MV-4-11 (cell line): ENCODE data around the gene B4GALNT1.
"Not testable (repeated sequence)": the region's sequence is repeated elsewhere in the genome, so short reads cannot be mapped to it uniquely, and the experiment has no call there.

Source experiments
- DNase-seq: peaks from one replicate; lab custom pipeline; 2025; lab: John Stamatoyannopoulos, UW

The B4GALNT1 gene

DNA sequence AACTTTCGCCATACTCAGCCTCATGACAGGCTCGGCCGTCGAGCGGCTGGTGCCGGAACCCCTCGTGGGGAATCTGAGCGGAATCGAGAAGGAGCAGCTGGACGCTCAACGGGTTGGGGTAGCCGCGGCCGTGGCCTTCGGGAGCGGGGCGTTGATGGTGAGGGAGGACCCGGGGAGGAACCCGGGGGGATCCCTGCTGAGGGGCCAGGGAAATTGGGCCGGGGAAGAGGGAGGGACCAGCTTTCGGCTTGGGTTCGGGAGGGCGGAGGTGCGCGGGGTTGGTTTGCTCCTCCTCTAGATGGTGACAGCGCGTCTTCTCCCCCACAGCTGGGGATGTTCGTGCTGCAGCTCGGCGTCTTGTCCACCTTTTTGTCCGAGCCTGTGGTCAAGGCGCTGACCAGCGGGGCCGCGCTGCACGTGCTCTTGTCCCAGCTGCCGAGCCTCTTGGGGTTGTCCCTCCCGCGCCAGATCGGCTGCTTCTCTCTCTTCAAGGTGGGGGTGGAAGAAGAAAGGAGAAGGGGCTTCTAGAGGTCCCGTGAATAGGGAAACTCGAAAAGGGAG is 12.0 kb downstream of the B4GALNT1 start:
- no peak for DNase-seq

DNA sequence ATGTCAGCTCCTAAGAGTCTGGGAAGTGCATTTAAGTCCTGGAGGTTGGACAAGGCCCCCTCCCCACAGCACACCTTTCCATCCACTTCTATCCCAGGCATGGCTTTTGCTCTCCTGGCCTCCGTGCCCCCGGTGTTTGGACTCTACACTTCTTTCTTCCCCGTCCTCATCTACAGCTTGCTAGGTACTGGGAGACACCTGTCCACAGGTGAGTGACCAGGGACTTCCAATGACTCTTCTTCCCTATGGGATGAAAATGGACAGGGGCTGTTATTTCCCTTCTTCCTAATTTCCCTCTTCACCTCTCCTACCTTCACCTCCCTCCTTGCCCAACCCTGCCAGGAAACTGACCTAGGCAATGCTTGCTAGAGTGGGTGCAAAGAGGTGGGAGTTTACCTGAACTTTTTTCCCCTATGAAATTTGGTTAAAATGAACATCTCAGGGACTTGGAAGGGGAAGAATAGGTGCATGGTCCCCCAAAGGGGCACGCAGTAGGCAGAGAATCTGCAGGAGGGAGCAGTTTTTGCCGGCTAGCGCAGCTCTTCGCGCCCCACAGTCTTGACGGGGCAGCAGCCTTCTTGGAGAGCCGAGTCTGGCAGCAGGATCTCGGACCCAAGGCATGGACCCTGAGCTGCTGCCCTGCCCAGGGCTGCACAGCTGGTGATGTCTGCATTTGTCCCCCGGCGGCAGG is 12.6 kb downstream of the B4GALNT1 start:
- no peak for DNase-seq

DNA sequence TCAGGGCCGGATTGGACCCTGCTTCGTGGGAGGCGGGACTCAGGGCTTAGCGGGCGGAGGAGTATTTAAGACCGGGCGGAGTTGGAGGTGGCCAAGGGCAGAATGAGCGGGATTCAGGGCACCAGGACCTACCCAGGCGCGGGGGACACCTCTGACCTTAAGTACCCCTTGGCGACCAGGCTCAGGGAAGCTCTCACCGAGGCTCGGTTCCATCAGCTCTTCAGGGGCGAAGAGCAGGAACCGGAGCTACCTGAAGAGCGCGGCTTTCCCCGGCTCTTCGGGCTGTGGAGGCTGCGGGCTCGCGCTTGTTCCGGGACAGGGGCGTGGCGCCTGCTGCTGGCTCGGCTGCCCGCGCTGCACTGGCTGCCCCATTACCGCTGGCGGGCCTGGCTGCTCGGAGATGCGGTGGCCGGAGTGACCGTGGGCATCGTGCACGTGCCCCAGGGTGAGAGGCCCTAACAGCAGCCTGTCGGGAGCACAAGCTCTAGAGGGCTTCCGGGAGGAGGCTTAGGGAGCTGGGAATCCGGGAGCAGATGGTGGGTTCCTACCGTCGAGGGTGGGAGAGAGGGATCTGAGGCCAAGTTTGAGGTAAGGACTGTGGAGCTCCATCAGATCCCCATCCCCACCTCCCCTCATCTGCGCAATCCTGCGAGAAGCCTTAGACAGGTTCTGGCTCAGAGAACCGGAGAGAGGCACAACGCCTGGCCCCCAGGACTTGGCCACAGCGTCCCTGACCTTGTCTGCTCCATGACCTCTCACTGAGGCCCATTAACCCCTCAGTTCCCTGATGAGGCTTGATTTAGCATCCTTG is 13.4 kb downstream of the B4GALNT1 start:
- no peak for DNase-seq

DNA sequence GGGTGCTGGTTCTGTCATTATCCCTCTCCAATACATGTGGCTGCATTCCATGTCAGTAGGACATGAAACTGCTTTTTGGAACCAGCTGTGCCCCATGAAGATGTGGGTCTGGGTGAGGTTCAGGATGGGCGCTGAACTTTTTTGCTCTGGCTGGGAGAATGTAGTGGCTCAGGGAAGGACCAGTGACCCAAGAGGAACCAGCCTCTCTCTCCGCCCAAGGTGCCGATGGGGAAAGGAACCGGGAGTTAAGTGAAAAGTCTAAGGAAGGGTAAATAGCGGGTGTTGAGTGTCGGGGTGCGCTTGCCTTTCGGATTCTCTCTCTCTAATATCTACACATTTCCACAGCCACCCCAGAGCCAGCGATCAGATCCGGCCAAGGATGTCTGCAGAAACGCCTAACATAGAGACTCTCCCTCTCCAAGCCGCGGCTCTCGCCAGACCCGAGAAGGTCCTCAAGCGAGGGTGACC is 14.0 kb downstream of the B4GALNT1 start:
- DNase-seq = no peak

DNA sequence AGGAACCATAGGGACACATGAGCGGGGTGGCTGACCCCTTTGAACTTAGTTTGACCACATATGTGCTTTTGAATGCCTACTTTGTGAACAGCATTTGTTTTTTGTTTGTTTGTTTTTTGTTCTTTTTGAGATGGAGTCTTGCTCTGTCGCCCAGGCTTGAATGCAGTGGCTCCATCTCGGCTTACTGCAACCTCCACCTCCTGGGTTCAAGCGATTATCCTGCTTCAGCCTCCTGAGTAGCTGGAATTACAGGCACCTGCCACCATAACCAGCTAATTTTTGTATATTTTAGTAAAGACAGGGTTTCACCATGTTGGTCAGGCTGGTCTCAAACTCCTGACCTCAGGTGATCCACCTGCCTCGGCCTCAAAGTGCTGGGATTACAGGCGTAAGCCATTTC is 14.6 kb downstream of the B4GALNT1 start:
- not testable (repeated sequence) for DNase-seq

DNA sequence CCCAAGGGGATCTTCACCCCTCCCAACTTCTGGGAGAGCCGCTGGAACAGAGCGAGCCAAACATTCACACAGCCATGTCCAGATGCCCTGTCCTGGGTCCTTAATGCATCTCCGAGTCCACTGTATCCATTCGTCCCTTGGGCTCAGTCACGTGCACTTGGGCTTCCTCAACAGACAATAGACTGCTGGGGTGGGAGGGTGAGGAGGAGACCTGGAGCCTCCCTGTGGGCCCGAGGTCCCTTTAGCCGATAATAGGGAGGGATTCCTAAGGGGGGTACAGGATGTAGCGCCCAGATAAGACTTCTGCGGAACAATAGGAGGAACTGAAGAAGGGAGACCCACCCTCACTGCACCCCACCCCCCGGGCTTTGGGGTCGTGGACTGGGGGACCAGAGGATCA is 15.1 kb downstream of the B4GALNT1 start:
- no peak for DNase-seq

DNA sequence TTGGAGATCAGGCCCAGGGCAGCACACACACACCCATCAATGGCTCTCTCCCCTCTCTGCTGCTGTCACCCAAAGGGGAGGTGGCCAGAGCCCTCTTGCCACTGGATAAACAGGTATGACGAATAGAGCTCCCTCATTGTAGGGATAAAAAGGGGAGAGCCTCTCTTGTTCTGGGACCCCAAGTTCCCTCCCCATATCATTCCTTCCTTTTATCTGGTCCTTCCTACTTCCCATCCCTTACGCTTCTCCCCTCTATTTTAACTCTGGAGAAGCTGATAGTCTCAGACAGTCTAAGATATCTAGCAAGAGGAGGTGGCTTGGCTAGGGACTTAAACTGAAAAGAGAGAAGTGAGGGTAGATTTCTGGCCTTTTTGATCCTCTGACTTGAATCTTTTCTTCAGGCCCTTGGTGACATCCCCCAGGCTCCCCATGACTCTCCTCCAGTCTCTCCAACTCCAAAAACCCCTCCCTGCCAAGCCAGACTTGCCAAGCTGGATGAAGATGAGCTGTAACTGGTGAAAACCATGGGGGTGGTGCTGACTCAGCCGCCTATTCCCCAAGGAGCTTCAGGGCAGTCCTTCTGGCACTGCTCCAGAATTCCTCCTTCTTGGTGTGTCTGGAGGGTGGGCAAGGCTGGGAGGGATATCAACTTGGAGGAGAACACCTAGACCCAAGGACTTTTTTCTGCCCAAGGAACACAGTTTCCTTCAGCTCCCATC is 16.5 kb downstream of the B4GALNT1 start:
- no peak for DNase-seq

DNA sequence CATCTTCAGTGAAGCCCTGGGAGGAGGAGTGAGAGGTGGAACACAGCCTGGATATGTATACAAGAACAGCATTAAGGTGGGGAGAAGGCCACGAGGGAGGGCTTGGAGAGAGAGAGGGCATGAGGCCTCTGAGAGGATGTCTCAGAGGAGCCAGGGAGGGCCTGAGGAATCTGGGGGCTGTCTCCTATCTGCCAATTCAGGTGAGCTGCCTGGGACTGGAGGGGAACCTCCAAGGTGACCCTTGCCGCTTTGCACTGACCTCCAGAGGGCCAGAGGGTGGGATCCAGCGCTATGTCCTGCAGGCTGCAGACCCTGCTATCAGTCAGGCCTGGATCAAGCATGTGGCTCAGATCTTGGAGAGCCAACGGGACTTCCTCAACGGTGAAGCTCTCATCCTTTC is 17.4 kb downstream of the B4GALNT1 start:
- DNase-seq = no peak

DNA sequence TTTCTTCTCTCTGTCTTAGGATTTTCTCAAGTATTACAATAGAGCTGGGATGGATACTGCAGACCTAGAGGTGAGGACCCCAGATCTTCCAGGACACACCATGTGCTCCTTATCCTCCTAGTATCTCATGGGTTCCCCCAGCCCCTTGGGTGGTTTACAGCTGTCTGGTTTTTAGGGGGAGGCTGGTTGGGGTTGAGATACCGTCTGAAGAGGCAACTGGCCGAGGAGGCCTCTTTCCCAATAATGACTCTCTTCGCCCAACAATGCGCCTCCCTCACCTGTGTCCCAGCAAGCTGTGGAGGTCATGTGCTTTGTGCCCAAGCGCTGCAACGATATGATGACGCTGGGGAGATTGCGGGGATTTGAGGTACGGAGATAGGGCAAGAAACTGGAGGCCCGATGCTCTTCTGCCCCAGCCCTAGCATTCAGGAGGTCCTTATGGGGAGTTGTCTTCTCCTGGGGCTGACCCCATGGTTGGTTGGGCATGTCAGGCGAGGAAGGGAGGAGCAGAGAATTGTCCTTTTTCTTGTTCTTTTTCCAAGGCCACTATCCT is 18.0 kb downstream of the B4GALNT1 start:
- DNase-seq = no peak

DNA sequence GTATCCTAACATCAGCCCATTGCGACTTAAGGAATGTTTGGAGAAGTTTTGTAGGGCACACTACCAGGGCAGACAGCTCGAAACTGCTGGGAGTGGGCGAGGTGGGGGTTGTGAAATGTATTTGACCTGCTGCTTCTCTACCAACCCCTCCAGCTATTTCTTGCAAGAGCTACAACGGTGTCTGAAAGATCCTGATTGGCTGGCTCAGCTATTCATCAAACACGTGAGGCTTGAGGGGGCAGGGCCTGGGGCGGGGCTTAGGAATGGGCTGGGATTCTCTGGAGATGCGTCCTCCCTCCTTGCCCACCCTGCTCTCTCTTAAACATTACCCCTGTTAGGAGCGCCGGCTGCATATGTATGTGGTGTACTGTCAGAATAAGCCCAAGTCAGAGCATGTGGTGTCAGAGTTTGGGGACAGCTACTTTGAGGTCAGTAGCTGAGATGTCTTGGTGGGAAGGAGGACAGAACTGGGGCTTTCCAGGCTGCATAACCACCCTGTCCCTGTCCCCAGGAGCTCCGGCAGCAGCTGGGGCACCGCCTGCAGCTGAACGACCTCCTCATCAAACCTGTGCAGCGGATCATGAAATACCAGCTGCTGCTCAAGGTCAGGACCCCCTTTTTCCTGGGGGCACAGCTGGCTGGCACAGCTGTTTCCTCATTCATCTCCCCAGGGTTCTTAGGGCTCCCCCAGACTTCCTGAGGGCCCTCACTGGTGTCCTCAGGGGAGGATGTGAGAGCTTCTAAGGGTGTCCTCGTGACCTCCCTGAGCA is 18.6 kb downstream of the B4GALNT1 start:
- DNase-seq = no peak

DNA sequence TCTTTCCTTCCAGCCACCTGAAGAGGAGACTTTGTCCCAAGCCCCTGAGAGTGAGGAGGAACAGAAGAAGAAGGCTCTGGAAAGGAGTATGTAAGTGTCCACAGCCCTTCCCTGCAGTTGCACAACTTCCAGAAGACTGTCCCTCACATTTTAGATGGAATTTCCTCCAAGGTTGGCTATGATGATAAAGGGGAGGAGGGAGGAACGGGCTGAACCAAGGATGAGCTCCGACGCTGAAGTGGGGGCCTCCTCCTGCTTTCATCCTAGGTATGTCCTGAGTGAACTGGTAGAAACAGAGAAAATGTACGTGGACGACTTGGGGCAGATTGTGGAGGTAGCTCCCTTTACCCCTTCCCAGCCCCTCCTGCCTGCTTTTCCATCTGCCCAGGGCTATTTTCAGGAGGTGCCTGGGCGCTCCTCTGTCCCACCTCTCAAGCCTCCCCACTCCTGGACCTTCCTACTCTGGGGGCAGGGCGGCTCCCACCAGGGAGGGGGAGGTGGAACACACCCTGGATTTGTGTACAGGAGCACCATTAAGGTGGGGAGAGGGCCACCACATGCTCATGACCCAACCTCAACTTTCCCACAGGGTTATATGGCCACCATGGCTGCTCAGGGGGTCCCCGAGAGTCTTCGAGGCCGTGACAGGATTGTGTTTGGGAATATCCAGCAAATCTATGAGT is 19.4 kb downstream of the B4GALNT1 start:
- DNase-seq = no peak

DNA sequence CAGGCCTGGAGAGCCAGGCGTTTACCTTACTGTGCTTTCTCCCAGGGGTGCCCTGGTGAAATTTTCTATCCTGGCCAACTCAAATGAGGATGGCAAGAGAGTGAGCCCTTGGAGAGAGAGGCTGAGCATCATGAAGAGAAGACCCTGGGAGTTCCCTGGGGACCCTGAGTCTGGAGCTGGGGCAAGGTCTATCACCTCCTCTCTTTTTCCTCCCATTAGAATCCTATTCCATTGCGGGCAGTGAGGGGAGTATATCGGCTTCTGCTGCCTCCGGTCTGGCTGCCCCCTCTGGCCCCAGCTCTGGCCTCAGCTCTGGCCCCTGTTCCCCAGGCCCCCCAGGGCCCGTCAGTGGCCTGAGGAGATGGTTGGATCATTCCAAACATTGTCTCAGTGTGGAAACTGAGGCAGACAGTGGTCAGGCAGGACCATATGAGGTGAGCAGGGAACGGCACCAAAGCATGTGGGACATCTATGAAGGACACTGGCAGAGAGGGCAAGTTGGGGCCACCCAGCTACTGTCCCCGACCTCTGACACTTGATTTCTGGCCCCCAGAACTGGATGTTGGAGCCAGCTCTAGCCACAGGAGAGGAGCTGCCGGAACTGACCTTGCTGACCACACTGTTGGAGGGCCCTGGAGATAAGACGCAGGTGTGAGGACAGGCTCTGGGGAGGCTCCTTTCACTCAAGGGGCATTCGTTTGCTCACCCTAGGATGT is 20.1 kb downstream of the B4GALNT1 start:
- no peak for DNase-seq

DNA sequence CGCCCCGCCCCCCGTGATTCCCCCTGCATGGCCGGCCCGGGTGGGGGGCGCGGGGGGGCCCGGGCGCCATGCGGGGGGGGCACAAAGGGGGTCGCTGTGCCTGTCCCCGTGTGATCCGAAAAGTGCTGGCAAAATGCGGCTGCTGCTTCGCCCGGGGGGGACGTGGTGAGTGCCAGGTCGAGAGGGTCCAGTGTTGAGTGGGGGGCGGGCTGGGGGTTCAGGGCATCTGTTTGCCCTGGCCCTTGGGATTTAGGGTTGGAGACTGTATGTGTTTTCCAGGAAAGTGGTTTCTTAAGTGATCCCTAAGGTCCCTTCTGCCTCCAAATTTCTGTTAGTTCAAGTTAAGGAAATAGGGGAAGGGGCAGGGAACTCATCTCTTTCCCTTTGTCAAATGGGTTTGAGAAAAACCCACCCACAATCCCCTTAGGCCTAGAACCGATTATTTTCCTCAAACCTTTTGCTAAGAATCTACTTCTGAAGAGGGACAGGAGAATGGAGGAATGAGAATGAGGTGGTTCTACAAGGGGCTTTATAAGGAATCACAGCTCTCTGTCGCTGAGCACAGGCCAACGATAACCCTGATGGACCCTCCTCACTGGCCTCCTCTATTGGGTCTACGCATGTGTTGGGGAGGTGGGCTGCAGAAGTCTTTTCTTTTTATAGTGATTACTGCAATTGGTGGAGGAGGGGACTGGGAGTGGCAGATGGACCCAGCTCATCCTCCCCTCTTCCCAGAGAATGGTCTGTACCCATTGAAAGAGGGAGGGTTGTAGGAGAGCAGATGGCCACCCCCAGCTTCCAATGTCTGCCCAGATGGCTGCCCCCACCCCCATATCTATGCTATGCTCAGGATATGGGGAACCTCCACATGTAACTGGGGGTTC is 20.9 kb downstream of the B4GALNT1 start:
- DNase-seq = no peak

DNA sequence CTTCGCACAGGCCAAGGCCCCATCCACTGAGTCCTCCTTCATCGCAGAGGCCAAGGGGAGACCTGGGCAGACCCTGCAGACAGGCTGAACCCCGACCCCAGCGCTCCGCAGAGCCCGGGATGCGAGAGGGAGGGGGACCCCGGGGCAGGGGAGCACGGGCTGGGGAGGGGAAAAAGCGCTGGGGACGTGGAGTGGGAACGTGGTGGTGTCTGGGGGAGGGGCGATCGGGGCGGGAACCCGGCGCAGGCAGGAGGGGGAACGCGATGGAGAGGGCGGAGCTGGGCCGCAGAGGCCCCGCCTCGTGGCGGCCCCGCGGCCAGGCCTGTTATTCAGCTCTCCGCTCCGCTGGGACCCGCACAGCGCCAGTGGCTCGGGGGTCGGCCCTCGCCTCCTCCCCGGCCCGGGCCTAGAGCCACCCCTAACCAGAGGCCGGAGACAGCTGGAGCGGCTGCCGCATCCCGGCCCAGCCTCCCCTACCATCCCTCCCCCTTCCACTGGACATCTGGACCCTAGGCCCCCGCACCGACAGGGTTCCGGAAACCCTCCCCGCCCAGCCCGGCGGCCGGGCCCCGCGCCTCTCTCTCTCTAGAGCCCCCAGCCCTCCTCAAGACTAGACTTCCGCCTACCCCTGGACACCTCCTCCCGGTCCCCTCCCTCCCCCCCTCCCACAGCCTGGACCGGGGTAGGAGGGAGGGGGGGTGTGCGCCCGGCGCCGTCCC is 21.7 kb downstream of the B4GALNT1 start, which contains the start of gene ARHGEF25:
TSS of gene ARHGEF25 (plus strand) at position 328 of the 719 bp plus-strand sequence. CDS start 460 bp downstream, outside the sequence.
- DNase-seq = no peak

DNA sequence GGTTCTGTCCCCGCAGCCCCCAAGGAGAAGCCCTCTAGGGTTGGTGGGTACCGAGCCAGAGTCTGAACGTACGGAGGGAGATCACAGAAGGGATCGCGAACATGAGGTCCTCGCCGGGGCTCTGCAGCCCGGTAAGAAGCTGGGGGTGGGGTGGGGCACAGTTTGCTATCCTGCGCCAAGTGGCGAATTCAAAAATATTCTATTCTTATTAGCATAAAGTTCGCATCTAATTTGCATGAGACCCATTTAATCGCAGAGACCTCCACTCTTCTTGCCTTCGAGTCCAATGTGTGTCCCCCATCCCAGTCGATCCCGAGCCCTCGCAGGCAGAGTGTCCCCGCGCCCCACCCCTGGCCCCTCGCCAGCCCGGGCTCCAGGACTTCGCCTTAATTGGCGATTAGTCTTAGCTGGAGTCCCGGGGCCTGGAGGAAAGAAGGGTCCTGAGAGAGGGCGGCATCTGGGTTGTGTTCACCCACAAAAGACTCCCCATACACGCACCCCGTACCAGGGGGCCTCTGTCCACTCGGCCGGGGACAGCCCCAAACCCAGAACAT is 22.4 kb downstream of the B4GALNT1 start:
- DNase-seq = no peak

DNA sequence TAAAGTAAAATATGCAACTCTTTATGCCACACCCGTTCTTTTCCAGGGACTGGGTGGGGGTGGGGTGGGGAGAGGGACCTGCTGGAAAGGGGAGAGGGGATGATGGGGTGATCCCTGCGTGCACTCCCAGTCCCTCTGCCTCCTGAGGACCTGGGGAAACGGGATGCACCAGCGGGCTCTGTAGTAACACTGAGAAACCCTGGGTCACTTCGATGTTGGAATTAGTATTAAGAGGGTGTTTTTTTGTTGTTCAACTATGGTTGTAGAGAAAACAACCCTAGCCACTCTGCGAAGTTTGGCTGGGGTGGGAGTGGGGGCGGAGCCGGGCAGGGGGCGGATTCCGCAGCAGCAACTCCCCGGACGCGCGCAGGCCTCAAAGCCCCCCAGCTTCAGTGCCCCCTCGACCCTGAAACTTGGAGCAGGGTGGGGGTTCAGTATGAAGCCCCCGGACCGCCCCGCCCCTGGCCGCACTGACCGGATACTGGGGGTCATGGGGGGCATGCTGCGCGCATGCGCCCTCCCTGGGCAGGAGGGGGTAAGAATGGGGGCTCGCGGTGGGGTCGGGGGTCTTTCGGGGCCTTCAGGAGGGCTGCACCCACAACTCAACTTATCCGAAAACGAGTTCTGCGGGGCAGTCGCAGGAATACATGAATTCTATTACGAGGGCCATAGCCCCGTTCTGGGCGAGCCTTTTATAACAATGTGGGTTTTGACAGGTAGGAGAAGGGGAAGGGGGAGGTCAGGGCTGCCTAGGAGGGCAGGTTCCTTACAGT is 23.0 kb downstream of the B4GALNT1 start:
- no peak for DNase-seq

DNA sequence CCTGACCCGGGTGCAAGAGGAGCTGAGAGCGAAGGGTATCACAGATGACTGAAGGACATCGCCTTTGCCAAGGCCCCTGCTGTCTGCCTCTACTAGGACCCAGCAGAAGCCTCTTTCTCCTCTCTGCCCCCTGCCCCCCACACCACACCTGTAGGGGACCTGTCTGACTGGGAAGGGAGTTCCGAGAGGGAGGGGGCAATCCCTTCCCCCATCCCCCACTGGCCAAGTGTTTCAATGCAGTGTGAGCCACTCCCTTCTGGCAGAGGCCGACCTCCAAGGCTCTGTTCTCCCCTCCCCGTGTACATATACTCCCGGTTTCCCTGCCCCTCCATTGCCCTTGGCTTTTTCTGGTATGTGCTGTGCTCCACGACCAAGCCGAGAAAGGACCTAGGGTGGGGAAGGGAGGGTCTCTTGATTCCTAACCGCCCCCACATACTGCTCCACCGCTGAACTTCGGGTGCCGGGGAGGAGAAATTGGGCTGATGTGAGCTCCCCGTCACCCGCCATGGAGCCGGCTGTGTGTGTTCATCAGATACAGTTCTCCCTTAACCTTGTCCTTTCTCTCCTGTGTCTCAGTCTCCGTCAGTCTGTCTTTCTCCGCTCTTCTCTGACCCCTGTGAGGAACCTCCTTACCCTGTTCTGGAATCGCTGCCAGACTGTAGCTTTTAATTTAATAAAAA is 23.8 kb downstream of the B4GALNT1 start:
- no peak for DNase-seq
